HG03460 (cell line): Measurements from ENCODE around the gene MT1E.
A peak's percentile ranks its signal among the peaks of the same experiment; 100 is the strongest.

Source experiments
- ATAC-seq: cut with Tn5 transposase; IDR thresholded peaks from one replicate; pipeline ENCODE4 v1.9.1; 2021; ENCODE audit not compliant: unreplicated experiment

The MT1E gene

DNA sequence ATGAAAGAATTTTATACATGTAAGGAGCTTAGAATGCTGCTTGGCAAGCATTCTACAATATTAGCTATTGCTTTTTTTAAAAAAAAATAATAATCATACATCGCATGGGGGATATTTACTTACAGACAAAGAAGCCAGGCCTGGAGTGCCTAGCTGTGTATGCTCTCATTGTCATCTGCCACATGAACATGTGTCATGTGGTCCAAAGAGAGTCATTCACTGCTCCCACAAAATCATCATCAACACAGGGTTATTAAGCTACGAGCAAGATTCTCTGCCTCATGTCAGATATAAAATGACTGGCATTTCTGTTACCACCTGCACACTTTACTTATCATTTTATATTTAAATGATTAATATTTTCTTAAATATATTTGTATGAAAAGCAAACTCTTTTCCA is 1.9 kb upstream of the MT1E start:
- ATAC-seq = no peak

DNA sequence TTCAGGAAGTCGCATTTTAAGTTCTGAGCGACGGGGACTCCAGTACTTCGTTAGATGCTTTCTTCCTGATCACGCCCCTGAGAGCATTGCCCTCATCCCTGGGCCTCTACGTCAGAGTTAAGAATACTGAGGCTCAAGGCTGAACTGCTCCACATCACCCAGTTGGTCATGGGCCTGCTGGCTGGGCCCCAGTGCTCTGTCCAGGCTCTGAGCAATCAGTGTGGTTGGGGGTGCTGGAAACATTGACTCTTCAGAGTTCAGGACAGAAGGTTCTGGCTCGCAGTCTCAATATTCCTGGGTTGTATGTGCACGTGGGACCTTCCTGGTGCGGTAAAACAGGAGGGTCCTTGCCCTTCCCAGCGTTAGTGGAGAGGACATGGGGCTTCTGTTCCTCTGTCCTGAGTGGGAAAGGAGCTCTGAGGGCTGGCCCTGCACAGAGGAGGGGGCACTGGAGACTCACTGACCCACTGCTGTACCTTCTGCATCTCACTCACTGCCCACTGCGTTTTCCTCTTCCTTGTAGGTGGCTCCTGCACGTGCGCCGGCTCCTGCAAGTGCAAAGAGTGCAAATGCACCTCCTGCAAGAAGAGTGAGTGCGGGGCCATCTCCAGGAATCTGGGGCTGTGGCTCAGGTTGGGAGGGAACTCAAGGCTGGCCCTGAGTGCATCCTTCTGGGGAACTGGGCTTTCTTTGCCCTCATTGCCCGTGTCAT is 518 bp downstream of the MT1E start:
- no peak for ATAC-seq

DNA sequence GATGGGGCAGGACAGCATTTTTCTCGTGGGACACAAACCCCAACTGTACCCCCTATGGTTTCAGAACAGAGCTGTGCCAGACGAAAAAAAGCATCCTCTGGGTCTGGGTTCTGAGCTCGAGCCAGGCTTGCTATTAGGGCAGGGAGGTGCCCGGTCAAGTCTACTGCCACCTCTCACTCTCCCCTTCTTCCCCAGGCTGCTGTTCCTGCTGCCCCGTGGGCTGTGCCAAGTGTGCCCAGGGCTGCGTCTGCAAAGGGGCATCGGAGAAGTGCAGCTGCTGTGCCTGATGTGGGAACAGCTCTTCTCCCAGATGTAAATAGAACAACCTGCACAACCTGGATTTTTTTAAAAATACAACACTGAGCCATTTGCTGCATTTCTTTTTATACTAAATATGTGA is 1.1 kb downstream of the MT1E start:
- no peak for ATAC-seq

DNA sequence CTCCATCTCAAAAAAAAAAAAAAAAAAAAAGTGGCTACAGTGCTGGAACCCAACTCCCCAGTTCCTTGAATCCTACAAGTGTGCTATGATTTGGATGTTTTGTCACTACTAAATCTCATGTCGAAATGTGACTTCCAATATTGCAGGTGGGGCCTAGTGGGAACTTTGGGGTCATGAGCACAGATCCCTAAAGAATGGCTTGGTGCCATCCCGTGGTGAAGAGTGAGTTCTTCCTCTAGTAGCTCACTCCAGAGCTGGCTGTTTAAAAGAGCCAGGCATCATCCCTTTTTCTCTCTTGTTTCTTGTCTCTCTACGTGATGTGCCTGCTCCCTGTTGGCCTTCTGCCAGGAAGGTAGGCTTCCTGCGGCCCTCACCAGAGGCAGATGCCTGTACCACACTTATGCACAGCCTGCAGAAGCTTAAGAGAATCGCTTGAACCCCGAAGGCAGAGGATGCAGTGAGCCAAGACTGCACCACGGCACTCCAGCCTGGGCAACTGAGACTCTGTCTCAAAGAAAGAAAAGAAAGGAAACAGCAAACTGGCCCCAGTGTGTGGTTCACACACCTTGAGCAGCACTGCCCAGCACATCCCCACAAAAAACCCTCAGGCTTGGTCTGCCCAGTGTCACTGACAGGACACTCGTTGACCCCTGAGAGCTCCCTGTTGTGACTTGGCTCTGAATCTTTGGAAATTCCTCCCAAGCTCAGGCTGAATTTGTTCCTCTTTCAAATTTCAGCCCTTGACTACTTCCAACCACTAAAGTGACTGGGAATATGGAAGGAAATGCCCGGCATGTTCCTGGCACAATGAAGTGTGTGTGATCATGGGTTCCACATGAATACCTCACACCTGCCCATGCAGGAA is 3.1 kb downstream of the MT1E start:
- no peak for ATAC-seq

DNA sequence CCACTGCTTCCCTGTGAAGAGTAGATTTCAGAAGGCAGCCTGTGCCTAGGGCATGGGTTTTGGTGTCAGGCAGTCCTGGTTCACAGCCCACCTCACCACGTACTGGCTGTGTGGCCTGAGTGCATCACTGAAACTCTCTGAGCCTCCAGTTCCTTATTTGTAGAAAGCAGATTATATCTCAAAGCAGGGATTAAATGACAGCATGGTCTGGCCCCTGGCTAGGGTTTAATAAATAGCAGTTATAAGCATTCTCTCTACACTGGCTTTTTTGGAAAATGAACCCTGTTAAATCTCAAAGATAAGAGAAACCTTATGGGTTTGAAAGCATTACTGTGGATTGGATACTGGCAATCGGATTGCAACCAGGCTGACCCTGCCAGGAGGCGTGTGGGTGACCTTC is 4.0 kb downstream of the MT1E start:
- ATAC-seq = no peak

DNA sequence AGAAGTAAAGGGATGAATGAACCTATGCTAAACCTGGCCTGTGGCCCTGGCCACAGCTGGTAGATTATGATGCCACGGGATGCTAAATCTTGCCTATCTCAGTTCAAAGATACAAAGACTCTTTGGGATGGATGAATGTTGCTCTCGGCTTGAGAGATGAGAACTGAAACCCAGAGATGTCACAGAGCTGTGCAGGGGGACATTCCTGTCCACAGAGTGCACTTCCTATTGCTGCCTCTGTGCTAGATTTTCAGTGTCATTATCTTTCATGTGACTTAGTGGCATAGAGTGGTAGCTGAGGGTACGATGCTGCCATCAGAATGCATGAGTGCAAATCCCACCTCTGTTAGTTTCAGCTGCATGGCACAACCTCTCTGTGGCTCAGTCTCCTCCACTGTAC is 4.6 kb downstream of the MT1E start:
- peak; percentile 84 for ATAC-seq

DNA sequence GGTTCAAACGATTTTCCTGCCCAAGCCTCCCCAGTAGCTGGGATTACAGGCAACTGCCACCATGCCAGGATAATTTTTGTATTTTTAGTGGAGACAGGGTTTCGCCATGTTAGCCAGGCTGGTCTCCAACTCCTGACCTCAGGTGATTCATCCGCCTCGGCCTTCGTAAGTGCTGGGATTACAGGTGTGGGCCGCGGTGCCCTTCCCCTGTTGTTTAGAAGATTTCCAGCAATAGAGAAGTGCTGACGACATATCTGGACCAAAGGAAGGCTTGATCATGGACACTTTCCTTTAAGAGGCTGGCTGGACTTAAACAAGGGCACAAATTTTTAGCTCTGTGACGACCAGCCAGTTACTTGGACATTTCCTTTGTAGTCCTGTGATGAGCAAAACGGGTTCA is 5.6 kb downstream of the MT1E start:
- no peak for ATAC-seq

DNA sequence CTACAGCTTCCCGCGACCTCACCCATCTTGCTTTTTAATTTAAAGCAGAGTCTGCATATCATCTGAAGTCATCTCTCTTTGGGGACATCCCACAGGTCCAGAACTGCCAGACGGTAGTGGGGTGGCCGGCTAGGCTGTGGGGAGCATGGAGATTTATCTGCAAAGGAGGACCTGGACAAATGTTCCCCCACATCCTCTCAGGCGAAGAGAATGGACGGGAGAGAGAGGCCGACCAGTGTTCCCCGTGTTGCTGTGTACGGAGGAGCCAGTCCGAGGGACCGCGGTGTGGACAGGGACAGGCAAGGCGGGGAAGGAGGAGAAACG is 6.2 kb downstream of the MT1E start:
- no peak for ATAC-seq

DNA sequence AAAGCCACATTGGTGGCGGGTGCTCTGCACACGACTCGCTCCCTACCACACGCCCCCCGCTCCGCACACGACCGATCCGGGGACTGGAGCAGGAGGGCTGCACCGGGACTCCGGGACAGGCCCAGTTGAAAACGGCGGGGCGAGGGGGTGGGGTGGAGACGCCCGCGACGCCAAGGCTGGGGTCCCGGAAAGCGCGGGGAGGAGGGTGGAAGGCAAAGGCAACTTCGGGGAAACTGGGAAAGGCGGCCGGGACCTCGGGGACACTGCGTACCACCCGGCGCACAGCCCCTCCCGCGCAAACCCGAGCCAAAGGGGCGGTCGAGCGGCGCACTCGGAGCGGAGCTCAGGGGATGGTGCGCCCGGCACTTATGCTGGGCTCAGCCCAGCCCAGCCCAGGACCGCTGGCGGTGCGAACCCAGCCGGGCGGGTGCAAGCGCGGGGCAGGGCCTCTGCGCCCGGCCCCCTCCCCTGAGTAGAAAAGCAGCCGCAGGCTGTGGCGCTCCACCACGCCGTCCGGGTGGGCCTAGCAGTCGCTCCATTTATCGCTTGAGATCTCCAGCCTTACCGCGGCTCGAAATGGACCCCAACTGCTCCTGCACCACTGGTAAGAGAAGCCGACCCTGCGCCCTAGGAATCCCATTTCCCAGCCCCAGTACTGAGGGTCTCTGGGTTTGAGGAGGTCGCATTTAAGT is 6.7 kb downstream of the MT1E start, which contains the start of gene MT1M:
TSS of gene MT1M (plus strand) at position 504 of the 692 bp plus-strand sequence. CDS start at position 577, 73 bp downstream.
- ATAC-seq = no peak

DNA sequence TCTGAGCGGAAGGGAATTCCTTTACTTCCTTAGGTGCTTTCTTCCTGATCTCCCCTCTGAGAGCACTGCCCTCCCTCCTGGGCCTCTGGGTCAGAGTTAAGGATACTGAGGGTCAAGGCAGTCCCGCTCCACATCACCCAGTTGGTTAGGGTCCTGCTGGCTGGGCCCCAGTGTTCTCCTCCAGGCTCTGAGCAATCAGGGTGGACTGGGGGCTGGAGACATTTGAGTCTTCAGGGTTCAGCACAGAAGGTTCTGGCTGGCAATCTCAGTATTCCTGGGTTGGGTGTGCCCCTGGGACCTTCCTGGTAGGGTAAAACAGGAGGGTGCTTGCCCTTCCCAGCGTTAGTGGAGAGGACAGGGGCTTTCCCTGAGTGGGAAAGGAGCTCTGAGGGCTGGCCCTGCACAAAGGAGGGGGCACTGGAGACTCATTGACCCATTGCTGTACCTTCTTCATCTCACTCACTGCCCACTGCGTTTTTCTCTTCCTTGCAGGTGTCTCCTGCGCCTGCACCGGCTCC is 7.3 kb downstream of the MT1E start:
- ATAC-seq = no peak

DNA sequence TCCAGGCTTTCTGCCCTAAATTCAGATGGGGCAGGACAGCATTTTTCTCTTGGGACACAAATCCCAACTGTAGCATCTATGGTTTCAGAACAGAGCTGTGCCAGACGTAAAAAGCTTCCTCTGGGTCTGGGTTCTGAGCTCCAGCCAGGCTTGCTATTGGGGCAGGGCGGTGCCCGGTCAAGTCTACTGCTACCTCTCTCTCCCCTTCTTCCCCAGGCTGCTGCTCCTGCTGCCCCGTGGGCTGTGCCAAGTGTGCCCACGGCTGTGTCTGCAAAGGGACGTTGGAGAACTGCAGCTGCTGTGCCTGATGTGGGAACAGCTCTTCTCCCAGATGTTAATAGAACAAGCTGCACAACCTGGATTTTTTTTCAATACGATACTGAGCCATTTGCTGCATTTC is 8.0 kb downstream of the MT1E start:
- no peak for ATAC-seq

DNA sequence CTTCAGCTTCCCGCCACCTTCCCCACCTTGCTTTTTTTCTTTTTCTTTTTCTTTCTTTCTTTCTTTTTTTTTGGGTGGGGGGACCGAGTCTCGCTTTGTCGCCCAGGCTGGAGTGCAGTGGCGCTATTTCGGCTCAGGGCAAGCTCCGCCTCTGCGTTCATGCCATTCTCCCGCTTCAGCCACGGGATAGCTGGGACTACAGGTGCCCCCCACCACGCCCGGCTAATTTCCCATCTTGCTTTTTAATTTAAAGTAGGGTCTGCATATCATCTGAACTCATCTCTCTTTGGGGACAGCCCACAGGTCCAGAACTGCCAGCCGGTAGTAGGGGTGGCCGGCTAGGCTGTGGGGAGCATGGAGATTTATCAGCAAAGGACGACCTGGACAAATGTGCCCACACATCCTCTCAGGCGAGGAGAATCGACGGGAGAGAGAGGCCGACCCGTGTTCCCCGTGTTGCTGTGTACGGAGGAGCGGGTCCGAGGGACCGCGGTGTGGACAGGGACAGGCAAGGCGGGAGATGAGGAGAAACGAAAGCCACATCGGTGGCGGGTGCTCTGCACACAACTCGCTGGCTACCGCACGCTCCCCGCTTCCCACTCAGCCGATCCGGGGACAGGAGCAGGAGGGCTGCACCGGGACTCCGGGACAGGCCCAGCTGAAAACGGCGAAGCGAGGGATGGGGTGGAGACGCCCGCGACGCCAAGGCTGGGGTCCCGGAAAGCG is 9.3 kb downstream of the MT1E start:
- ATAC-seq = no peak

DNA sequence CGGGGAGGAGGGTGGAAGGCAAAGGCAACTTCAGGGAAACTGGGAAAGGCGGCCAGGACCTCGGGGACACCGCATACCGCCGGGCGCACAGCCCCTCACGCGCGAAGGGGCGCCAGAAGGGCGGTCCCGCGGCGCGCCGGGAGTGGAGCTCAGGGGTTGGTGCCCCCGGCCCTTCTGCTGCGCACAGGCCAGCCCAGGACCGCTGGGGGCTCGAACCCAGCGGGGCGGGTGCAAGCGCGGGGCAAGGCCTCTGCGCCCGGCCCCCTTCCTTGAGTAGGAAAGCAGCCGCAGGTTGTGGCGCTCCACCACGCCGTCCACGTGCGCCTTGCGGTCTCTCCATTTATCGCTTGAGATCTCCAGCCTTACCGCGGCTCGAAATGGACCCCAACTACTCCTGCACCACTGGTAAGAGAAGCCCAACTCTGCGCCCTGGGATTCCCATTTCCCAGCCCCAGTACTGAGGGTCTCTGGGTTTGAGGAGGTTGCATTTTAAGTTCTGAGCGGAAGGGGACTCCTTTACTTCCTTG is 9.9 kb downstream of the MT1E start:
- no peak for ATAC-seq

DNA sequence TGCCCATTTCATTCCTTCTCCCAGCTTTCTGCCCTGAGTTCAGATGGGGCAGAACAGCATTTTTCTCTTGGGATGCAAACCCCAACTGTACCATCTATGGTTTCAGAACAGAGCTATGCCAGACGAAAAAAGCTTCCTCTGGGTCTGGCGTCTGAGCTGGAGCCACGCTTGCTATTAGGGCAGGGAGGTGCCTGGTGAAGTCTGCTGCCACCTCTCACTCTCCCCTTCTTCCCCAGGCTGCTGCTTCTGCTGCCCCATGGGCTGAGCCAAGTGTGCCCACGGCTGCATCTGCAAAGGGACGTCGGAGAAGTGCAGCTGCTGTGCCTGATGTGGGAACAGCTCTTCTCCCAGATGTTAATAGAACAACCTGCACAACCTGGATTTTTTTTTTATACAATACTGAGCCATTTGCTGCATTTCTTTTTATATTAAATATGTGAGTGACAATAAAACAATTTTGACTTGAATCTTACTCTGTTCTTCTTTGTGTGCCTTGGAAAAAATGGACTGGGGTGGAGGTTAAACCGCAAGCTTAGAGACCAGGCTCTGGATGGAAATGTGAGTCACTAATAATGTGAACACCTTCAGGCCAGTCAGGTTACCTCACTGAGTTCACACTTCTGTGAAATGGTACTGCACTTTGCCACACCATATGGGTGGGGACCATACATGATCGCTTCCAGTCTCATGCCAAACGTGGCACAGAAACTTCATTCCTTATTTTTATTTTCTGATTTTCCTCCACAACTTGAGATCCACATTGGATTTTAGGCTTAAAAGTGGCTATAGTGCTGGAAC is 11.2 kb downstream of the MT1E start:
- no peak for ATAC-seq

DNA sequence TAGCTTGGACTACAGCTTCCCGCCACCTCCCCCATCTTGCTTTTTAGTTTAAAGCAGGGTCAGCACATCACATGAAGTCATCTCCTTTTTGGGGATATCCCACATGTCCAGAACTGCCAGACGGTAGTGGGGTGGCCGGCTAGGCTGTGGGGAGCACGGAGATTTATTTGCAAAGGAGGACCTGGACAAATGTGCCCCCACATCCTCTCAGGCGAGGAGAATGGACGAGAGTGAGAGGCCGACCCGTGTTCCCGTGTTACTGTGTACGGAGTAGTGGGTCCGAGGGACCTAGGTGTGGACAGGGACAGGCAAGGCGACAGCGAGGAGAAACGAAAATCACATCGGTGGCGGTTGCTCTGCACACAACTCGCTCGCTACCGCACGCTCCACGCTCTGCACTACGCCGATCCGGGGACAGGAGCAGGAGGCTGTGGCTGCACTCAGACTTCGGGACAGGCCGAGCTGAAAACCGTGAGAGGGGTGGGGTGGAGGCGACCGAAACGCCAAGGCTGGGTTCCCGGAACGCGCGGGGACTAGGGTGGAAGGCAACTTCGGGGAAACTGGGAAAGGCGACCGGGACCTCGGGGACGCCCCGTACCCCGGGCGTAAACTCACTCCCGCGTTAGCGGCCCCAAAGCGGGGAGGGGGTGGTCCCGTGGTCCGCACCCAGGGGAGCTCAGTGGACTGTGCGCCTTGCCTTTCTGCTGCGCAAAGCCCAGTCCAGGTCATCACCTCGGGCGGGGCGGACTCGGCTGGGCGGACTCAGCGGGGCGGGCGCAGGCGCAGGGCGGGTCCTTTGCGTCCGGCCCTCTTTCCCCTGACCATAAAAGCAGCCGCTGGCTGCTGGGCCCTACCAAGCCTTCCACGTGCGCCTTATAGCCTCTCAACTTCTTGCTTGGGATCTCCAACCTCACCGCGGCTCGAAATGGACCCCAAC is 12.5 kb downstream of the MT1E start, which contains the start of gene MT1A:
TSS of gene MT1A (plus strand) at position 853 of the 937 bp plus-strand sequence. CDS start at position 926, 73 bp downstream.
- no peak for ATAC-seq

DNA sequence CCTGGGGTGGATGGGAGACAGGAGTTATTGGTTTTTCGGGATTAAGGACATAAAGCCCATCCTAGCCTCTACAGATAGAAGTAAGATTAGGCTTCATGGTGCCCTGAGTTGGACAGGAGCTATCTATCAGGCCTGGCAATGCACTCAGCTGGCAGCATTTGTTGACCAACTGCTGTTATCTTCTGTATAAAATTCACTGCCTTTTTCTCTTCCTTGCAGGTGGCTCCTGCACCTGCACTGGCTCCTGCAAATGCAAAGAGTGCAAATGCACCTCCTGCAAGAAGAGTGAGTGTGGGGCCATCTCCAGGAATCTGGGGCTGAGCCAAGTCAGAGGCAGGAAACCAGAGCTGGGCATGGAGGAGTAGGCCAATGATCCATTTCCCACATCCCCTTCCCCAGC is 13.5 kb downstream of the MT1E start:
- no peak for ATAC-seq

DNA sequence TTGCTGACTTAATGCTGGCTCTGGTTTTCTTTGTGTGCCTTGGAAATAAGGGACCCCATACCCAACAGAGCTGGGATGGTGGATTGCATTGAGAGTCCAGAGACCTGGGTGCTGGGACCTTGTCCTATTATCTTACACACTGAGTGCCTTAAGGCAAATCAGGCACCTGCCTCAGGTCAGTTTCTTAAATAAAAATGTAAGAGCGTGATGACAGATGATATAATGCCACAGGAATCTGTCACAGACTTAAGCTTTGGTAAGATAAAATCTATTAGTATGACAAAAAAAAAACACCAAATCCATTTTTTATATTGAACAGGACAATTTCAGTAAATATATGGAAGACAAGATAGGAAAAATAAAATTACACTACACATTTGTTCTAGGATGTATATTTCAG is 14.5 kb downstream of the MT1E start:
- no peak for ATAC-seq

DNA sequence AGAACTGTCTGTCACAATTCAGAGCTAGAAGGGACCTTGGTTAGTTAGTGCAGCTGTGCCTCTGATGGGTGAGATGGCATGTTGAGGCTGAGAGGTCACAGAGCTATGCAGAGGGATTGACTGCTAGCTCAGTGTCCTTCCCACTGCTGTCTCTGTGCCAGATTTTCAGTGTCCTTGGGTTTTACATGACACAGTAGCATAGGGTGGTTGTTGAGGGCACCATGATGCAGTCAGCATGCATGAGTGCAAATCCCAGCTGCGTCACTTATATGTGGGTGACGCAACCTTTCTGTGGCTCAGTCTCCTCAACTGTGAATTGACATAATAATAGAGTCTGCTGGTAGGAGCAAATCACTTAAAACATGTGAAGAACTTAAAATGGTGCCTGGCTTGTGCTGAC is 15.6 kb downstream of the MT1E start:
- ATAC-seq = no peak
